ENCODE results near the gene TAS1R1.

The TAS1R1 gene

DNA sequence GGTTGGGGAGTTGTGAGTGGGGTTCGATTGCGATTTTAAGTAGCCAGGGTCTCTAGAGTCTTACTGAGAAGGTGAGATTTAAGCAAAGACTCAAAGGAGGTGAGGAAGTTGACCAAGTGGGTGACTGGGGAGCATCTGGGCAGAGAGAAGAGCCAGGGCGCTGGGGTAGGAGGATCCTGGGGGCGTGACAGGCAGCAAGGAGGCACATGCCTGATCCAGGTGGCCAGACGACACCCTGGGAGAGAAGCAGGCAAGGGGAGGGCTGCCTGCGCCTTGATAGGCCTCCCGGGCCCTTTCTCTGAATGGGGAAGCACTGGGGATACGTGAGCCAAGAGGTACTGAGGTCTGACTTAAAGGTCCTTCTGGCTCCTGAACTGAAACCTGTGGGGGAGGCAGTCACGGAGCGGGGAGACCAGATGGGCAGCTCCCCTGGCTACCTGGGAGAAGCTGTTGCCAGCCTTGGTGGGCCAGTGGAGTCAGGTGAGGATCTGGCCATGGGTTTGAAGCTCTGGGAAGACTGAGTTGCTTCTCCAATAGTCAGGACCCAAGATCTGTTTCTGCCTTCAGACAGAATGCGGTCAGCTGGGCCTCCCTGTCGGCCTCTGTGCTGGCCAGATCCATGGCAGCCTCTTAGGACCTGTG, 30.1 kb downstream of the TAS1R1 start:
- Histone ChIP-seq H3K27ac (no peak overlapping the region), H3K4me1 (peaks cover 2% of the 10 kb centered on the region), H3K36me3 (ENCODE audit: control insufficient read depth, insufficient read depth, low read length) (no peaks in the 10 kb centered on the region), H2AFZ (no peak overlapping the region), H3K9me3 (ENCODE audit: control insufficient read depth, low read length) (no peaks in the 10 kb centered on the region), H3K79me2 (no peaks in the 10 kb centered on the region), H3K9ac (no peak overlapping the region), H3K4me2 (ENCODE audit: low read length) (no peak overlapping the region), H3K4me3 (ENCODE audit: low read depth, low read length) (no peak overlapping the region), H3K27me3 (ENCODE audit: control insufficient read depth, insufficient read depth, low read length) (no peaks in the 10 kb centered on the region)
- TF ChIP-seq CTCF (IDR thresholded peaks at IDR 0.05) = no peak

GRCh38 chr1:6585841-6586240, 30.7 kb downstream of the TAS1R1 start:
- H3K4me1 ChIP-seq = peaks cover 2% of the 10 kb centered on the region
- H3K27me3 ChIP-seq (ENCODE audit: control insufficient read depth, insufficient read depth, low read length) = no peaks in the 10 kb centered on the region
- no peak for TF ChIP-seq CTCF (IDR thresholded peaks at IDR 0.05)
- H3K4me2 ChIP-seq (ENCODE audit: low read length) = no peak overlapping the region
- no peak overlapping the region for H3K4me3 ChIP-seq (ENCODE audit: low read depth, low read length)
- no peaks in the 10 kb centered on the region for H3K79me2 ChIP-seq
- no peaks in the 10 kb centered on the region for H3K36me3 ChIP-seq (ENCODE audit: control insufficient read depth, insufficient read depth, low read length)
- H3K27ac ChIP-seq = no peak overlapping the region
- no peak overlapping the region for H3K9ac ChIP-seq
- no peaks in the 10 kb centered on the region for H3K9me3 ChIP-seq (ENCODE audit: control insufficient read depth, low read length)
- no peak overlapping the region for H2AFZ ChIP-seq

DNA sequence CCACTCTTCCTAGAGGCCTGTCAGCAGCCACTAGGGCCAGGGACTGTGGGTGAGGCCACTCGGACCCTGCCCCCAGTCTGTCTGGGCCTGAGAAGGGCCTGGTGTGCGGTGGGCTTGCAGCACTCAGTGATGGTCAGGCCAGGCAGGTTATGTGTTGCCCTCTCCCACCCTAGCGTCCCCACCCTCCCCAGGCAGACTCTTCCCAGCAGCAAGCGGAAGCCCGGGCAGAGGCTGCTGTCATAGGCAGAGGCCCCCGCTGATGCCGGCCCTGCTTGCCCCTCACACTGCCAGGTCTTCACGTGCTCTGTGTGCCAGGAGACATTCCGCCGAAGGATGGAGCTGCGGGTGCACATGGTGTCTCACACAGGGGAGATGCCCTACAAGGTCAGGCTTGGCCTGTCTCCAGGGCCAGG, 31.3 kb downstream of the TAS1R1 start:
- Histone ChIP-seq H3K27ac (no peak overlapping the region), H2AFZ (no peak overlapping the region), H3K9ac (no peak overlapping the region), H3K36me3 (ENCODE audit: control insufficient read depth, insufficient read depth, low read length) (no peaks in the 10 kb centered on the region), H3K4me1 (peaks cover 2% of the 10 kb centered on the region), H3K79me2 (no peaks in the 10 kb centered on the region), H3K4me2 (ENCODE audit: low read length) (no peak overlapping the region), H3K4me3 (ENCODE audit: low read depth, low read length) (no peak overlapping the region), H3K27me3 (ENCODE audit: control insufficient read depth, insufficient read depth, low read length) (no peaks in the 10 kb centered on the region), H3K9me3 (ENCODE audit: control insufficient read depth, low read length) (no peaks in the 10 kb centered on the region)
- TF ChIP-seq CTCF (IDR thresholded peaks at IDR 0.05) = no peak

GRCh38 chr1:6587261-6588005, 32.3 kb downstream of the TAS1R1 start:
- no peak overlapping the region for H3K9ac ChIP-seq
- H3K36me3 ChIP-seq (ENCODE audit: control insufficient read depth, insufficient read depth, low read length) = no peaks in the 10 kb centered on the region
- no peak overlapping the region for H3K4me2 ChIP-seq (ENCODE audit: low read length)
- no peaks in the 10 kb centered on the region for H3K9me3 ChIP-seq (ENCODE audit: control insufficient read depth, low read length)
- no peak overlapping the region for H2AFZ ChIP-seq
- H3K4me3 ChIP-seq (ENCODE audit: low read depth, low read length) = no peak overlapping the region
- no peaks in the 10 kb centered on the region for H3K79me2 ChIP-seq
- H3K4me1 ChIP-seq = peaks cover 2% of the 10 kb centered on the region
- no peak overlapping the region for H3K27ac ChIP-seq
- TF ChIP-seq CTCF (IDR thresholded peaks at IDR 0.05) = no peak
- H3K27me3 ChIP-seq (ENCODE audit: control insufficient read depth, insufficient read depth, low read length) = no peaks in the 10 kb centered on the region

Data from parathyroid adenoma (tissue), 2 donors.